LNCaP clone FGC (cell line): ENCODE results near the gene CACNA1A.

Source experiments
- DNase-seq: peaks from one replicate; pipeline ENCODE4 v3.0.0-alpha.2; 2011; ENCODE audit warnings: low read depth
- H3K4me3 ChIP-seq: 2 replicates; pipeline ENCODE4 v1.5.1; 2011; ENCODE audit warnings: mild to moderate bottlenecking, low read depth, low read length, control low read depth
- CTCF ChIP-seq: IDR thresholded peaks from 2 replicates; pipeline ENCODE4 v1.5.1; 2012; ENCODE audit warnings: mild to moderate bottlenecking; ENCODE audit not compliant: control insufficient read depth, insufficient read depth; ENCODE audit errors: extremely low read depth

The CACNA1A gene

DNA sequence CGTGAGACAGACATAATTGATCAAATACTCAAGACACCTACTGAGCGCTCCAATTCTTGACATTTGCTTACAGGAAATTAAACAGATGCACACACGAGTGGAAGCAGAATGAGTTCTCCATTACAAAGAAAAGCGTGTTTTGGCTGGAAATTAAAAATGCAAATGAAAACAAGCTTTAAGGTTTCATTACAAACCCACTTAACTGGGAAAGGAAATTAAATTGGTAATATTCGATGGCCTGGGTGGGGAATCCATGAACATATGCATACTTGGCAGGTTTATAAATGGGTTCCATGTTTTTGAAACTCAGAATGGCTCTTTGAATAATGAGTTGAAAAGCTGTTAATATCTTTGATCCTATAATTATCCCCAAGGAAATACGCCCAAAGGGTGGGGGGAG, 178.0 kb downstream of the CACNA1A start:
- H3K4me3 ChIP-seq = no peak overlapping the region
- no peak for TF ChIP-seq CTCF
- DNase-seq = no peak

- DNase-seq = no peak
- TF ChIP-seq CTCF = no peak
- H3K4me3 ChIP-seq = no peak overlapping the region
These were observed 186.8 kb downstream of the CACNA1A start for GRCh38 chr19:13319526-13319925.

DNA sequence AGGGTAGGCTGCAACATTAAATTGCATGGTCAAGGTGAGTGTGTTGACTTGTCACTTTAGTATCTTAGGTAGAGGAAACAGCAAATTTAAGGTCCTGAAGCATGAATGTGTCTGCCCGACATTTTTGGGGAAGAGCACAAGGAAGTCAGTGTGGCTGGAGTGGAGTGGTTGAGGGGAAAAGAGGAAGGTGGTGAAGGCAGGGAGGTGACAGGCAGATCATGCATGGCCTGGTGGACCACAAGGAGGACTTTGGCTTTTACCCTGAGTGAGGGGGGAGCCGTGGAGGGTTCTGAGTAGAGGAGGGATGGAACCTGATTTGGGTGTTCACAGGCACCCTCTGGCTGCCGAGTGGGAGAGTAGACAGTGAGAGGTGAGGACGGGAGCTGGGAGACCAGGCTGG, 188.1 kb downstream of the CACNA1A start:
- no peak overlapping the region for H3K4me3 ChIP-seq
- no peak for TF ChIP-seq CTCF
- DNase-seq = no peak

DNA sequence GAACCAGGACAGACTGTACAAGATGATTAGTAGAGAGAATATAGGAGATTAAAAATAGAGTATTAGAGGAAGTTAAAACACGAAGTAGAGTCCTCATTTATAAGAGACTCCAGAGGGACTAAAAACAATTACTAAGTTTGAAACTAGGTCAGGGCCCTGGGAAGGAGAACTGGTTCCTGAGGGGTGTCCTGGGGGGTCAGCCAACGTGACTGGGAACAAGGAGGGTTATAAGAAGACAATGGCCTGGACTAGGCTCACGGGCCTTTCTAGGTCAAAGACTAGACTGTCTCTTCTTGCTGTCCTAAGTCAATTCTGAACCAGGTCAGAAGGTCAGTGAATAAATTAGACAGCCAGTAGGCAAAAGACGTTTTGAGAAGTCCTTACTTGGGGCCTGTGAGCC, 190.8 kb downstream of the CACNA1A start:
- no peak overlapping the region for H3K4me3 ChIP-seq
- DNase-seq = no peak
- TF ChIP-seq CTCF = no peak

DNA sequence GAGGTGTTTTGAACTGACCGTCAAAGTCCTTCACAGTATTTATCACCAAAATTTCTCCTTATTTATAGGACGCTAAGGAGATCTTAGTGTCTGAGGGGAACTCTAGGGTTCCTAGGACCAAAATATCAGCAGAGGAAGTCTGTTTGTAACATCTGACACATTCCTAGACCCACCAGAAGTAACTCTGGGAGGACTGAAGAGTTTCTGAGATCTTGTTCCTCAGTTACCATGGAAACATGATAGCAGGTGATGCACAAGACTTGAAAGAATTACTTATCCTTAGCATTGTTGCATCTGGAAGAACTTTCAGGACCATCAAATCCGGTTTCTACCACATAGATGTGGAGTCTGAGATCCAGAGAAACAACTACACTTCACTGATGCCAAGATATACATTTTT, 191.5 kb downstream of the CACNA1A start:
- no peak for DNase-seq
- no peak overlapping the region for H3K4me3 ChIP-seq
- TF ChIP-seq CTCF = no peak

GRCh38 chr19:13313875-13314274, 192.4 kb downstream of the CACNA1A start:
- no peak for DNase-seq
- TF ChIP-seq CTCF = no peak
- H3K4me3 ChIP-seq = no peak overlapping the region

GRCh38 chr19:13309864-13310263, 196.4 kb downstream of the CACNA1A start:
- DNase-seq = no peak
- TF ChIP-seq CTCF = no peak
- no peak overlapping the region for H3K4me3 ChIP-seq
